Spleen (tissue), 3 donors: ENCODE measurements around the gene RFX8.

Source experiments
- POLR2A ChIP-seq, 3 donors: fragments of 450-650 bp; IDR thresholded peaks; one replicate each; pipeline ENCODE4 v1.5.1; 2017; ENCODE audit warnings: antibody characterized with exemption in 3 of 3, mild to moderate bottlenecking in 1 of 3
- POLR2AphosphoS5 ChIP-seq, 3 donors: sonication (generic); formaldehyde crosslinking; IDR thresholded peaks; one replicate each; pipeline ENCODE4 v1.5.1; 2017; ENCODE audit warnings: antibody characterized with exemption in 3 of 3

GRCh38 chr2:101405351-101405899, 69.5 kb downstream of the RFX8 start:
- TF ChIP-seq POLR2AphosphoS5 (IDR thresholded peaks at IDR 0.05), result no peak
- no peak for TF ChIP-seq POLR2A (IDR thresholded peaks at IDR 0.05)
